Cardiac muscle cell (in vitro differentiated cells and primary cell): Measurements from ENCODE around the gene SNX25. TPM values are rescaled to one million over a fixed set of nuclear protein-coding genes. Genes with fewer than 3 reads are reported as not detected.
"Not testable (repeated sequence)": the region's sequence is repeated elsewhere in the genome, so short reads cannot be mapped to it uniquely, and the experiment has no call there.

Experiments
- DNase-seq, 2 donors: peaks; one replicate each; pipeline versions ENCODE4 v3.0.0 to v3.0.0-alpha.2; 2010 to 2017; ENCODE audit warnings: low read depth in 1 of 2, low spot score in 1 of 2
- H3K27ac ChIP-seq: fragments of 200-600 bp; sonication (generic); 2 replicates; pipeline ENCODE4 v1.5.1; 2016
- H3K27me3 ChIP-seq: fragments of 200-600 bp; sonication (generic); 2 replicates; pipeline ENCODE4 v1.6.0; 2016; ENCODE audit warnings: control low read depth
- H3K36me3 ChIP-seq: fragments of 200-600 bp; sonication (generic); 2 replicates; pipeline ENCODE4 v1.5.1; 2016; ENCODE audit warnings: control low read depth
- H3K4me1 ChIP-seq: fragments of 200-600 bp; sonication (generic); 2 replicates; pipeline ENCODE4 v1.8.1; 2017; ENCODE audit warnings: low read depth, mild to moderate bottlenecking, mixed run types
- H3K4me3 ChIP-seq: fragments of 200-600 bp; sonication (generic); 2 replicates; pipeline ENCODE4 v1.5.1; 2016; ENCODE audit warnings: mild to moderate bottlenecking
- H3K9me3 ChIP-seq: fragments of 200-600 bp; sonication (generic); 2 replicates; pipeline ENCODE4 v1.5.1; 2017; ENCODE audit warnings: low read depth, mild to moderate bottlenecking, control low read depth
- CTCF ChIP-seq: IDR thresholded peaks from 2 replicates; pipeline ENCODE4 v1.5.1; 2012; ENCODE audit warnings: low read depth, mild to moderate bottlenecking, low read length
- polyA plus RNA-seq: library from polyadenylated mRNA; unstranded; fragments of >200 nt; fragmentation: Nextera tagmentation; extraction: Ambion mirVana; gene quantifications from 2 replicates; pipeline ENCODE4 v1.2.1, GENCODE V29; 2016
- total RNA-seq: library from RNA; depleted of rRNA; stranded (reverse); fragments of >200 nt; gene quantifications from 2 replicates; pipeline ENCODE4 v1.2.3, GENCODE V29; 2016

SNX25 gene
- total and polyA plus RNA-seq, 2 experiments from 2014 or later = 19.7 to 20.9 TPM

- Histone ChIP-seq H3K4me1 (no peaks in the 10 kb centered on the region), H3K27ac (no peak overlapping the region), H3K27me3 (no peaks in the 10 kb centered on the region), H3K36me3 (peaks cover 21% of the 10 kb centered on the region), H3K4me3 (no peak overlapping the region), H3K9me3 (no peaks in the 10 kb centered on the region)
- no peak for DNase-seq
- no peak for TF ChIP-seq CTCF
Measured at GRCh38 chr4:185192059-185192458, 17.3 kb upstream of the SNX25 start.

- no peaks in the 10 kb centered on the region for H3K4me1 ChIP-seq
- DNase-seq = no peak
- H3K27me3 ChIP-seq = no peaks in the 10 kb centered on the region
- peaks cover 3% of the 10 kb centered on the region for H3K36me3 ChIP-seq
- H3K4me3 ChIP-seq = no peak overlapping the region
- H3K9me3 ChIP-seq = no peaks in the 10 kb centered on the region
- TF ChIP-seq CTCF = no peak
- H3K27ac ChIP-seq = no peak overlapping the region
Measured at GRCh38 chr4:185194924-185195888, 14.2 kb upstream of the SNX25 start.

DNA sequence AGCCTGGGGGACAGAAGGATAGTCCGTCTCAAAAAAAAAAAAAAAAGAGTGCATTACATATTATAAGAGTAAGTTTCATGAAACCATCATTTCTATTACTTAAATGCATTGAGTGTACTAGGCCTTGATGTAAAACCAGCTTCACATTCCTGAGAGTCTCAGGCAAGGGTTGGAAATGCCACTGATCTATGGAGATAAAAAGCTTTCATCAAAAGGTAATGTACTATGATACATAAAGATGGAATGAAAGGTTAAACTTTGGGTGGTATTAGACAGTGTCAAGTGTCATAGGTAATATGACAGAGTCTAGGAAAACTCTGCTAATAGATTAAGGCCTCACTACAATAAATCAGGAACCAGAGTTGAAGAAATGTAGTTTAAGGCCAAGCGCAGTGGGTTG, 13.0 kb upstream of the SNX25 start:
- H3K36me3 ChIP-seq = no peaks in the 10 kb centered on the region
- H3K9me3 ChIP-seq = no peaks in the 10 kb centered on the region
- TF ChIP-seq CTCF = no peak
- DNase-seq = no peak
- no peak overlapping the region for H3K4me3 ChIP-seq
- H3K27ac ChIP-seq = no peak overlapping the region
- H3K27me3 ChIP-seq = no peaks in the 10 kb centered on the region
- no peaks in the 10 kb centered on the region for H3K4me1 ChIP-seq

DNA sequence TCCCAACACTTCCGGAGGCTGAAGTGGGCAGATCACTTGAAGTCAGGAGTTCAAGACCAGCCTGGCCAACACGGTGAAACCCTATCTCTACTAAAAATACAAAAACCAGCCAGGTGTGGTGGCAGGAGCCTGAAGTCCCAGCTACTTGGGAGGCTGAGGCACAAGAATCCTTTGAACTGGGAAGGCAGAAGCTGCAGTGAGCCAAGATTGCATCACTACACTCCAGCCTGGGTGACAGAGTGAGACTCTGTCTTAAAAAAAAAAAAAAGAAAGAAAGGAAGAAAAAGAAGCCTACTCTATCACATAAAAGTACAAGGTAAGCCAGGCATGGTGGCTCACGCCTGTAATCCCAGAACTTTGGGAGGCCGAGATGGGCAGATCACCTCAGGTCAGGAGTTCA, 11.2 kb upstream of the SNX25 start:
- H3K27ac ChIP-seq, DNase-seq, H3K4me3 ChIP-seq, H3K9me3 ChIP-seq, H3K36me3 ChIP-seq, H3K27me3 ChIP-seq, H3K4me1 ChIP-seq: not testable (repeated sequence)

DNA sequence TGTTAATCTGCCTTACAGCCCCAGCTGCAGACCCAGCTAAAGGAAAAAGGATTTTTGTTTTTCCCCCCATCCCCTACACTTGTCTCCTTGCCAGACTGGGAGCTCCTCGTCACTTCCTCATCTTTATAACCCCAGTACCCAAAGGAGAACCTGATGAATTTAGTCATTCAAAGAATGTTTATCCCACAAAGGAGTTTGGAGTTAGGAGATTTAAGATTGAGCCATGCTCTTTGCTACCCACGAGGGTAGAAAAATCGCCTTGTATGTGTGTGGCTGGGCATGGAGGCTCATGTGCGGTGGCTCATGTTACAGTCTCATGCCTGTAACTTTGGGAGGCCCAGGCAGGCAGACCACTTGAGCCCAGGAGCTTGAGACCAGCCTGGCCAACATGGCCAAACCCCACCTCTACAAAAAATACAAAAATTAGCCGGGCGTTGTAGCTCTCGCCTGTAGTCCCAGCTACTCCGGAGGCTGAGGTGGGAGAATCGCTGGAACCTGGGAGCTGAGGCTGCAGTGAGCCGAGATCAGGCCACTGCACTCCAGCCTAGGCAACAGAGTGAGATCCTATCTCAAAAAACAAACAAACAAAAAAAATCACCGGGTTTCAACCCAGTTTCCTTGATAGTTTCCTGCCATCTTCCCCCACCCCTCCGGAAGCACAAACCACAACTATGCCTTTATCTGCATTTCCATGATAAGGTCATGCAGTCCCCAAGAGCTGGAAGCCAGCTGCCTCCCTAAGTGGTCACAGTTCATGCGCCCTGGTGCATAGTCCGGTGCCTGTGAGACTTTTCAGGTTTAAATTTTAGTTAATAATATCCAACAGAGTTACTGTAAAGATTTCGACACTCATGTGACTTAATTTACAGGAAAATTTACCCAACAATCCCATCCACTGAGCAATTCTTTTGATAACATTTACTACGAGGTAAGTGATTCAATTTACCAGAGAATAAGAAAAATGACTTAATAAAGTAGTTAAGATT, 7.1 kb upstream of the SNX25 start:
- H3K27me3 ChIP-seq = no peaks in the 10 kb centered on the region
- H3K9me3 ChIP-seq = no peaks in the 10 kb centered on the region
- DNase-seq = peak; percentile 33 to 68
- no peaks in the 10 kb centered on the region for H3K4me1 ChIP-seq
- no peak for TF ChIP-seq CTCF
- peak overlapping the region; percentile 70 for H3K4me3 ChIP-seq
- no peaks in the 10 kb centered on the region for H3K36me3 ChIP-seq
- H3K27ac ChIP-seq = peak overlapping the region; percentile 41
